ENCODE data around the gene MAPK8IP3.
"Not testable (repeated sequence)": the region's sequence is repeated elsewhere in the genome, so short reads cannot be mapped to it uniquely, and the experiment has no call there.

Gene MAPK8IP3

DNA sequence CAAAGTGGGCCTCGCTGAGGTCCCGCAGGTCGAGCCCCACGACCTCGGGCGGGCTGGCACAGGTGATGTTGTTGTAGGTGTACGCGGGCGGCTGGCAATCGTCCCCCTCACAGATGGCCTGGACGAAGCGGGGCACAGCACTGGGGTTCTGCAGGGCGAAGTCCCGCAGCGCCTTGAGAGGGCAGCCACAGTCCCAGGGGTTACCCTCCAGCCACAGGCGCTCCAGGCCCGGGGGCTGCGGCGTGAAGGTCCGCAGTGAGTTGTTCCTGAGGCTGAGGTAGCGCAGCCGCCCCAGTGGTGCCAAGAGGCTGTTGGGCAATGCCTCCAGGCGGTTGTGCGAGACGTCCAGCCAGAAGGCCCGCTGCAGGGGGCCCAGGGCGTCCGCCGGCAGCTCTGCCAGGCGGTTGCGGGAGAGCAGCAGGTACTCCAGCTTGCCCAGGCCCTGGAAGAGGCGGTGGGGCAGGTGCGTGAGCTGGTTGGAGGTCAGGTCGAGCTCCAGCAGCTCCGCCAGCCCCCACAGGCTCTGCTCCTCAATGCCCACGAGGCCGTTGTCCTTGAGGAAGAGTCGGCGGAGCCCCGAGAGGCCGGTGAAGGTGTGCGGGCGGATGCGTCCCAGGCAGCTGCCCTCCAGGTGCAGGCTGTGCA, 84.7 kb downstream of the MAPK8IP3 start:
- no peak for DNase-seq

- DNase-seq: no peak
These were observed 85.4 kb downstream of the MAPK8IP3 start for GRCh38 chr16:1791256-1791942.

GRCh38 chr16:1791943-1792812, 86.2 kb downstream of the MAPK8IP3 start:
- no peak for DNase-seq

DNA sequence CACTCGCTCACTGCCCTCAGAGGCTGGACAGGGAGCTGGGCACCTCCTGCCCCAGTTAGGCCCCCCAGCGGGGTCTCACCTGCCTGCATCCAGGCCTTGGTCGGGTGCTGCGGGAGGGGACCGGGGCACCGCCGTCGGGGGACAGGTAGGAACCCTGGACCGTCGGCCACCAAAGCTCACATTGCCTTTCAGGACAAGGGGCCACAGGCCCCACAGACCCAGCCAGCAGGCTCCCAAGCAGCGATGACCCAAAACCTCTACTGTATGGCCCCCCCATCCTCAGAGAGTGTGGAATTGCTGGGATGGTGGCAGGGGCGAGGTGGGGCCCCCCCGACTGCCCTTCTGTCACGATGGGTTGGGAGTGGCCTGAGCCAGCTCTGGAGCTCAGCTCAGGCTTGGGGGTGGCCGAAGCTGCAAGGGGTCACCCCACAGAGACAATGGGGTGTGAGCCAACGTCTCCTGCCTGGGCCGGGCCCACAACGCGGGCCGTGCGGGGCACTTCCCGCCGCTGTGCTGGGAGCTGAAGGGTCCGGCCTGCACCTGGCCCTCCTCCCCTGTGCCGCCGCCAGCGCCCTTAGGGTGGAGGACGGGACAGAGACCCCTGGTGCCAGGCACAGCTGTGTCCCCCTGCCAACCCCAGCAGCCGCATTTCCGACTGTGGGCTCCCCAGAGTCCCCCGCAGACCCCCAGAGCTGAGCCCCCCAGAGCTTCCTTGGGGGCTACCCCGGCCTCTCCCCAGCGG, 87.0 kb downstream of the MAPK8IP3 start:
- DNase-seq: no peak

GRCh38 chr16:1793578-1794220, 87.7 kb downstream of the MAPK8IP3 start, which contains the start of gene IGFALS:
IGFALS (minus strand) TSS chr16:1793705; CDS start chr16:1793652, 53 bp downstream.
- no peak for DNase-seq

GRCh38 chr16:1794221-1794871, 88.4 kb downstream of the MAPK8IP3 start:
- DNase-seq: no peak

GRCh38 chr16:1794908-1795666, 89.1 kb downstream of the MAPK8IP3 start:
- no peak for DNase-seq

GRCh38 chr16:1799263-1799662, 93.3 kb downstream of the MAPK8IP3 start:
- not testable (repeated sequence) for DNase-seq

DNA sequence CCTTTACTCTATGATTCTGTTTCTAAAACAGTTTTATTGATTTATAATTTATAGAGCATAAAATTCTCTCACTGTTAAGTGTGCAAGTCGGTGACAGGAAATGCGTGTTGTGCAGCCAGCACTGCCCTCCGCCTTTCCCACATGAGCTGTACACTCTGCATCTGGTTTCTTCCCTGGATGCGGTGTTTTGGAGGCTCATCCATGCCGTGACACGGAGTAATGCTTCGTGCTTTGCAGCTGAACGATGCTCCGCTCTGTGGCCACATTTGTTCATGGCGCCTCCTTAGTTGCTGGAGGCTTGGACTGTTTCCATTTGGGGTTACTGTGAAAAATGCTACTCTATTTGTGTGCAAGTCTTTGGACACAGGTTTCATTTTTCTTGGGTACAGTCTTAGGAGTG, 94.7 kb downstream of the MAPK8IP3 start:
- no peak for DNase-seq

GRCh38 chr16:1807626-1808025, 101.6 kb downstream of the MAPK8IP3 start:
- no peak for DNase-seq

- DNase-seq: no peak
These were observed 102.7 kb downstream of the MAPK8IP3 start for GRCh38 chr16:1808691-1809090.

- no peak for DNase-seq
These were observed 103.3 kb downstream of the MAPK8IP3 start for GRCh38 chr16:1809281-1809801.

DNA sequence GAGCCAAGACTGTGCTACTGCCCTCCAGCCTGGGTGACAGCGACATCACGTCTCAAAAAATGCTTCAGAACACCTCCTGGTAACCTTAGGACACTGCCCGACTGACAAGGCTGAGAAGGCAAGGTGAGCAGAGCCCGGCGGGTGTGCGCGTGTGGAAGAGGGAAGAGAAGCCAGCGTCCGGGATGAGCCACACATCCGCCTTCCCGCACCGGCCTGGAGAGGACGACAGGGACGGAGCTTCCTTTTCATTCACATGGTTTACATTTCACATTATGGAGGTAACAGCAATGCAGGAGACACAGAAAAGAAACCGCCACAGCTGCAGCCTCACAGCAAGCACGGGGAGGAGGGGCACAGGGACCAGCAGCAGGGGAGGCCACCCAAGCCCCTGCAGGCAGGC, 104.1 kb downstream of the MAPK8IP3 start:
- DNase-seq: no peak

GRCh38 chr16:1810536-1810935, 104.5 kb downstream of the MAPK8IP3 start:
- DNase-seq: no peak

GRCh38 chr16:1812732-1813163, 106.8 kb downstream of the MAPK8IP3 start:
- DNase-seq: peak; percentile 0

DNA sequence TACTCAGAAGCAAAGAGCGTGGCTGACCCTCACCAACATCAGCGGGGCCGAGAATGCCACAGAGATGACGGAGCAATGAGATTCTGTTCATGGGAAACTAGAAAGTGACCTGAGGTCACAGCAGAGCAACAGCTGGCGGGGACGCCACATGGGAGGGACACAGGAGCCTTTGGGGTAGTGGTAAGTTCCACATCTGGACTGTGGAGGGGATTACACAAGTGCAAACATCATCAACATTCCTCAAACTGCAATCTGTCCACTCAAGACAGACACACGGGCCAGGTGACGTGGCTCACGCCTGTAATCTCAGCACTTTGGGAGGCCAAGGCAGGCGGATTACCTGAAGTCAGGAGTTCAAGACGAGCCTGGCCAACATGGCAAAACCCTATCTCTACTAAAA, 109.5 kb downstream of the MAPK8IP3 start:
- no peak for DNase-seq

GRCh38 chr16:1816396-1817275, 110.6 kb downstream of the MAPK8IP3 start:
- DNase-seq: no peak

GRCh38 chr16:1817276-1817589, 111.2 kb downstream of the MAPK8IP3 start:
- DNase-seq: no peak

DNA sequence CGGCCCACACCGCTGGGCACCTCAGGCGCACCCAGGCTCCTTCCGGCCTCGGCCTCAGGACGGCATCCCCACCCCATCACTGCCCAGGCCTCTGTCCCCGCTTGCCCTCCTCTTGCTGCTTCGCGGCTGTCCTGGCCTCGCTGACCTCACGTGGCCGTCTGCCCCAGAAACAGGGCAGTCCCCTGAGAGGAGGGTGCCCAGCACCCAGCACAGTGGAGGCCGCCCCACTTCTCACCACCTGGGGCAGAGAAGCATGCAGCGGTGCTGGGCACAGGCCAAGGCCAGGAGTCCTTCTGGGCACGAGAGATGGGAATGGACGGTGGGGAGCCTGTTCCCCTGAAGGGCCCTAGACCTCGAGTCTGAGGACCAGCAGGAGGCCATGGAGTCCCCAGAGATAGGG, 111.7 kb downstream of the MAPK8IP3 start:
- DNase-seq: no peak
